DMS 273 treated with DMSO at 0.1 percent for 48 hours (cell line): ENCODE measurements around the gene DOK4.
"Not testable (repeated sequence)": the region's sequence is repeated elsewhere in the genome, so short reads cannot be mapped to it uniquely, and the experiment has no call there.

Experiments
- DNase-seq: peaks from one replicate; lab custom pipeline; 2025; lab: John Stamatoyannopoulos, UW

The DOK4 gene

GRCh38 chr16:57501492-57501891, 15.2 kb upstream of the DOK4 start:
- DNase-seq, result no peak

GRCh38 chr16:57500578-57501111, 14.4 kb upstream of the DOK4 start:
- no peak for DNase-seq

- not testable (repeated sequence) for DNase-seq
Observed at GRCh38 chr16:57499941-57500340, 13.6 kb upstream of the DOK4 start.

GRCh38 chr16:57498031-57498430, 11.7 kb upstream of the DOK4 start:
- DNase-seq, result no peak

- DNase-seq, result no peak
Observed at GRCh38 chr16:57497121-57497520, 10.8 kb upstream of the DOK4 start.

- no peak for DNase-seq
Observed at GRCh38 chr16:57493767-57494166, 7.5 kb upstream of the DOK4 start.

- no peak for DNase-seq
Observed at GRCh38 chr16:57489229-57489628, 2.9 kb upstream of the DOK4 start.

- no peak for DNase-seq
Observed at GRCh38 chr16:57486858-57487834, 853 bp upstream of the DOK4 start.

- no peak for DNase-seq
Observed at GRCh38 chr16:57485091-57485915, 990 bp downstream of the DOK4 start.

GRCh38 chr16:57484515-57485005, 1.7 kb downstream of the DOK4 start:
- DNase-seq, result no peak

- no peak for DNase-seq
Observed at GRCh38 chr16:57483725-57484514, 2.4 kb downstream of the DOK4 start.

- DNase-seq, result no peak
Observed at GRCh38 chr16:57482845-57483545, 3.3 kb downstream of the DOK4 start.

GRCh38 chr16:57481421-57481820, 4.9 kb downstream of the DOK4 start:
- DNase-seq, result no peak

- DNase-seq, result peak; percentile 63
Observed at GRCh38 chr16:57480754-57481230, 5.5 kb downstream of the DOK4 start.

GRCh38 chr16:57479976-57480753, 6.1 kb downstream of the DOK4 start:
- DNase-seq, result no peak

- DNase-seq, result peak; percentile 5
Observed at GRCh38 chr16:57479205-57479975, 6.9 kb downstream of the DOK4 start.

- DNase-seq, result no peak
Observed at GRCh38 chr16:57478396-57479204, 7.7 kb downstream of the DOK4 start.

- DNase-seq, result no peak
Observed at GRCh38 chr16:57477531-57478202, 8.6 kb downstream of the DOK4 start.
